Hippocampal formation (tissue), 2 donors: ENCODE data around the gene TBC1D2.

Source experiments
- DNase-seq, 2 donors: peaks; one replicate each; lab custom pipeline; 2025; lab: John Stamatoyannopoulos, UW

Gene TBC1D2

GRCh38 chr9:98215821-98216220 lies 39.6 kb downstream of the TBC1D2 start:
- DNase-seq, result no peak

GRCh38 chr9:98215271-98215670 lies 40.2 kb downstream of the TBC1D2 start:
- DNase-seq, result no peak

- DNase-seq, result no peak
These were observed 40.6 kb downstream of the TBC1D2 start for GRCh38 chr9:98214811-98215210.

GRCh38 chr9:98211260-98211659 lies 44.2 kb downstream of the TBC1D2 start:
- DNase-seq, result no peak

- DNase-seq, result no peak
These were observed 45.0 kb downstream of the TBC1D2 start for GRCh38 chr9:98210435-98210834.

GRCh38 chr9:98209530-98209929 lies 45.9 kb downstream of the TBC1D2 start:
- no peak for DNase-seq

GRCh38 chr9:98208635-98209034 lies 46.8 kb downstream of the TBC1D2 start:
- no peak for DNase-seq

GRCh38 chr9:98207606-98208005 lies 47.8 kb downstream of the TBC1D2 start:
- no peak for DNase-seq

GRCh38 chr9:98206754-98207153 lies 48.7 kb downstream of the TBC1D2 start:
- DNase-seq, result no peak

- no peak for DNase-seq
These were observed 50.8 kb downstream of the TBC1D2 start for GRCh38 chr9:98204692-98205091.

GRCh38 chr9:98203153-98203552 lies 52.3 kb downstream of the TBC1D2 start:
- no peak for DNase-seq

GRCh38 chr9:98202252-98202651 lies 53.2 kb downstream of the TBC1D2 start:
- no peak for DNase-seq

- DNase-seq, result no peak
These were observed 53.7 kb downstream of the TBC1D2 start for GRCh38 chr9:98201749-98202148.

GRCh38 chr9:98201102-98201501 lies 54.3 kb downstream of the TBC1D2 start:
- no peak for DNase-seq

GRCh38 chr9:98199388-98200033 lies 55.9 kb downstream of the TBC1D2 start:
- no peak for DNase-seq

GRCh38 chr9:98195671-98196070 lies 59.8 kb downstream of the TBC1D2 start:
- no peak for DNase-seq

GRCh38 chr9:98193336-98193944 lies 62.0 kb downstream of the TBC1D2 start:
- no peak for DNase-seq

GRCh38 chr9:98192503-98193335 lies 62.7 kb downstream of the TBC1D2 start, which contains the start of gene CORO2A:
TSS of gene CORO2A (minus strand) at chr9:98192637. CDS start at chr9:98157660, 34,977 bp downstream.
- peak; percentile 20 to 32 for DNase-seq

GRCh38 chr9:98191671-98192502 lies 63.6 kb downstream of the TBC1D2 start:
- DNase-seq, result no peak

- no peak for DNase-seq
These were observed 64.3 kb downstream of the TBC1D2 start for GRCh38 chr9:98191181-98191608.

GRCh38 chr9:98190757-98191105 lies 64.7 kb downstream of the TBC1D2 start:
- no peak for DNase-seq

GRCh38 chr9:98189412-98189811 lies 66.0 kb downstream of the TBC1D2 start:
- no peak for DNase-seq
